GM18520 (cell line): Measurements from ENCODE around the gene LRRFIP1.

Source experiments
- ATAC-seq: cut with Tn5 transposase; IDR thresholded peaks from one replicate; pipeline ENCODE4 v1.9.1; 2021; ENCODE audit not compliant: unreplicated experiment

LRRFIP1 gene

GRCh38 chr2:237701033-237701858 lies 73.9 kb downstream of the LRRFIP1 start:
- no peak for ATAC-seq

DNA sequence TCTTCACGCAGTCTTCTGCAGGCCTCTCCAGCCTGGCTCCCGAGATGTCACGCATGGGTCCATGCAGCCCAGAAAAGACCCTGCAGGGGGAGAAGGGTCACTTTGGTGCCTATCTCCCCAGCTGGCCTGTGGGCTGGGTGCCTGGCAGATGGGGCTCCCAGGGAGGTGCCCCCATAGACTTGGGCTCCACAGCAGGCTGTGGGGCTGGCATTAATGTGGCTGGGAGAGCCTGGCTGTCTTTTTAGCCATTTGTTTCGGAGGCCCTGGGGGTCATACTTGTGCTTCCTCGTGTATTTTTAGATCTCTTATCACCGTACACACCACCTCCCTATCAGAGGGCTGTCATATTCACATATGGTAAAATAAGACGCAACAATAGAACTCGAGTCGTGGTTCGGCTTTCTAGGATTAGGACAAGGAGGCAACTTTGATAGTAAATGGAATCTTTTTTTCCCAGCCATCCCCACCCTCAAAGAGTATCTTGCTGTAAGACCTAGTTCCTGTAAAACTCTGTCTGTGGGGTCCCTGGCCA lies 74.5 kb downstream of the LRRFIP1 start:
- no peak for ATAC-seq

DNA sequence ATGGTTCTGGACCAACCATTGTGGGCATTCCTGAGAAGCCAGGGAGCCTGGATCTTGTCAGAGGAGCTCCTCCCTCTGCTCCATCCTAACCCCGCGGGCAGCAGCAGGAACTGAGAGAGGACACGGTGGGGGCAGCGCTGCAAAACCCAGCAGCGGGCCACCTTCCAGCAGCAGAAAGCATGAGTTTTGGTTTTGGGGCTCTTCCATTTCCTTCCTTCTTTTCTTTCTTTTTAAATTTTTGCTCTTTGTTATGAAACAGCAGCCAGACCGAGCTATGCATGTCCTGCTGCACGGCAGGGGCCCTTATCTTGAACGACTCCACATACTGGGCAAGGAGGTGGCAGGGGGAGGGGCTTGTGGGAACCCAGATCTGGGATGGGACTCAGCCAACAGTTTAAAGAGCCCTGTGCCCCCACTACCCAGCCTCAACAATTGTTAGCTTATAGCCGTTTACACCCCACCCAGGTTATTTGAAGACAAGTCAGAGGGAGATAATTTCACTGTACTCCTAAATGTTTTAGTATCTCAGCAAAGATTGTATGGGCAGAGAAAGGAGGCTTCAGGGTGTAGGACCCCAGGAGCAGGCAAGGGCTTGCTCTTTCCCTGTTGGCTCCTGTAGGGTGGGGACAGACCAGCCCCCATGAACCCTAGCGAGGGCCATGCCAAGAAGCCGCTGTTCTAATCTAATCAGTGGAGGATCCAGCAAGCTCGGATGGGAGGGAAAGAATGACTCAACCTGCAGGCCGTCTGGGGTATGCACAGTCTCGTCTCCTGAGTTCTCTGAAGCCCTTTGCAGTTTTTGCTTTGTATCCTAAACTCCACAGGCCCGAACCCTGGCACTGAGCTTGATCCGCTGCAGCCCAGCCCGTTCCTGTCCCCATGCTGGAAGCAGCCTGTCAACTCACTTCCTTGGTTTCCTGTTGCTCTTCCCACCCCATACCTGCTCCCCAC lies 75.3 kb downstream of the LRRFIP1 start:
- ATAC-seq: no peak

DNA sequence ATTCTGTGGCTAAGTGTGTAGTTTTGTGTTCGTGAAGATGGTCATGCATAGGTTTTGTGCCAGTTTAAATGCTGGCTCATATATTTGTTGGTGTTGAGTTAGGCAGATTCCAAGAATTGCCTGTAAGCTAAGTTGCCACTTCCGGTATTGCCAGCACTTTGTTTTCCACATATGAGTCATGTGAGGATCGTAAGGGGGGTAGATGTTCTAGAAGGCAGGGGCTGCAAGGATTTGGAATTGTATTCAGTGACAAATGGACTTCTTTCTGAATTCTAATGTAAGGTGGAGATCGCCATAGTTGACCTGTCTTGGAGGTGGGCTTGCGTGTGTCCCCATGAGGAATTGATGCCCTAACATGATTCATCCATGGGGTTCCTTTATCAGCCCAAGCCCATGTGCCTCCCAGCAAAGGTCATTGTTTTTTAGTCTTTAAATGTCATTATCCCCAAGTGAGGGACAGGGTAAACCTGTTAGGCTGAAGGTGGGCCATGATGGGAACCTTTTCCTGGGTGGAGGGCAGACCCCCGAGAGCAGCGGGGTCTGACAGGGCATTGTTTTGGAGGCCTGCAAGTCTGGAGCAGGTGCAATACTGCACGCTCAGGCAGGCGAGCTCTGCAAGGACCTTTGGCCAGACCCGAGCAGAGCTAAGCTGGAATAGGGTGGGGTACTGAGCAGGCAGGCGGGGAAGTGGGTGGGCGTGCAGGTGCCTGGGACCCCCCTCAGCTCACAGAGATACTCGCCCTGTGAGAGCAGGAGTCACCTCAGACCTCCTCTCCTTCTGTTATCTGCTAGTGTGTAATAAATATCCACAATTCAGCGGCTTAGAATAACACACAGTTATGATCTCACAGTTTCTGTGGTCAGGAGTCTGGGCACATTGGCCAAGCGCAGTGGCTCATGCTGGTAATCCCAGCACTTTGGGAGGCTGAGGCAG lies 77.4 kb downstream of the LRRFIP1 start:
- no peak for ATAC-seq

DNA sequence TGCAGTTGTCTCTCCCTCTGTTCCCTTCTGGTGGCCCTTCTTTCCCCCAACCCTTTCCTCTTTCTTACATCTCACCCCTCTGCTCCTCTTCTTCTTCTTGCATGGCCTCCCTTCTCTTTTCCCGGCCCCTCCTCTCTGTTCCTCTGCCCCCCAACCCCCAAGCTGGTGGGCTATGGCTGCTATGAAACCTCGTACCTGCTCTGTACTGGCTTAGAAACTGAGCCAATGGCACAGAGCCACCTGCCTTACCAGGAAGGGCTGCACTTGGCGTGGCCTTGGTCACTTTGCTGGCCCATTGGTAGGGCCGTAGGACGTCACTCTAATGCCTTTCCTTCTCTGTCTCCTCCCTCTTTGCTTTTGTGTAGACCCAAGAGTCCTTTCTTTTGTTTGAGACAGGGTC lies 78.9 kb downstream of the LRRFIP1 start:
- no peak for ATAC-seq

- no peak for ATAC-seq
These were observed 80.6 kb downstream of the LRRFIP1 start for GRCh38 chr2:237708065-237708398.

- no peak for ATAC-seq
These were observed 81.1 kb downstream of the LRRFIP1 start for GRCh38 chr2:237708491-237708890.

DNA sequence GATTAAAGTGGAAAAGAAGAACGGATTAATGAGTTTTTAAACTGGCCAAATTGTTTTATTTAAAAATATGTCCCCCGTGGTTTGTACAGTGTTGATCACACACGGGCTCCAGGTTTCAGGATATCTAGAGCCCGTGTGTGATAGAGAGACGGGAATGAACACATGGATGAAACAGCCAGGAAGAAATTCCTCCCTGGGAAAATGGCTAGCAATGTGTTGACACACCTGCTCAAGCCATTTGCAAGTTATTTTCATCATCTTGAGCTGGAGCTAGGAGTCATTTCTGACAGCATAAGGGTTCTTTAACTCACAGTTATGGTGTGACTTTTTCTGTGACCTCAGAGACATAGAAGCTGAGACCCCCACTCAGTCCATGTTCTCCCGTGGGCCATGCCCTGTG lies 81.6 kb downstream of the LRRFIP1 start:
- ATAC-seq: no peak

DNA sequence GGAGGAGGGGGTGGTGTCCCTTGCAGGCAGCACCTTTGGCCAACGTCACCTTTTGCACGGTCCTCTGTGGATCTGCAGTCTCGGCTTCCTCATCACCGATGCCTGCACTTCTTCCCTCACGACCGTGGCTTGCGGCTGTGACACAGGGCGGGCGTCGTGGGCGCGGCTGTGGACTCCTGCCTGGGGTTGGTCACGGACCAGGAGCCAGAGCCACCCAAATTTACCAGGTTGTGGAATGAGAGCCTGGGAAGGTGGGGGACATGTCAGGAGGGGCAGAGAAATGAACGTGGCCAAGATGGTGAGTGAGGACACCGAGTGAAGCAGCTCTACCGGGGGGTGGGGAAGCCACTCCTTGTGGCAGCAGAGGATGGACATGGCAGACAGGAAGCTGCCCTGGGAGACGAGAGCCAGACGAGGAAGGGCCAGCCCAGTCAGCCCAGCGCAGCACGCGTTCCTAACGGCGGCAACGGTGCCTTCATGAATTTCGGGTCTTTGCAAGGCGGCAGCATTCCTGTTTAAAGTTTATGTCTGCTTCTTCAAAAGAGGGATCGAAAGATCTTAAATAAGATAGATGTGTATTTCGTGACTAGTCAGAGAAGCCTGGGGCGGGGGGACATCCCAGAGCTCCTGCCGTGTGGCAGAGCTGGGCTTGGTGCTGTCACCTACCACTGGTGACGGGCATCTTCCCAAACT lies 84.2 kb downstream of the LRRFIP1 start:
- no peak for ATAC-seq

GRCh38 chr2:237712477-237713377 lies 85.3 kb downstream of the LRRFIP1 start:
- no peak for ATAC-seq

DNA sequence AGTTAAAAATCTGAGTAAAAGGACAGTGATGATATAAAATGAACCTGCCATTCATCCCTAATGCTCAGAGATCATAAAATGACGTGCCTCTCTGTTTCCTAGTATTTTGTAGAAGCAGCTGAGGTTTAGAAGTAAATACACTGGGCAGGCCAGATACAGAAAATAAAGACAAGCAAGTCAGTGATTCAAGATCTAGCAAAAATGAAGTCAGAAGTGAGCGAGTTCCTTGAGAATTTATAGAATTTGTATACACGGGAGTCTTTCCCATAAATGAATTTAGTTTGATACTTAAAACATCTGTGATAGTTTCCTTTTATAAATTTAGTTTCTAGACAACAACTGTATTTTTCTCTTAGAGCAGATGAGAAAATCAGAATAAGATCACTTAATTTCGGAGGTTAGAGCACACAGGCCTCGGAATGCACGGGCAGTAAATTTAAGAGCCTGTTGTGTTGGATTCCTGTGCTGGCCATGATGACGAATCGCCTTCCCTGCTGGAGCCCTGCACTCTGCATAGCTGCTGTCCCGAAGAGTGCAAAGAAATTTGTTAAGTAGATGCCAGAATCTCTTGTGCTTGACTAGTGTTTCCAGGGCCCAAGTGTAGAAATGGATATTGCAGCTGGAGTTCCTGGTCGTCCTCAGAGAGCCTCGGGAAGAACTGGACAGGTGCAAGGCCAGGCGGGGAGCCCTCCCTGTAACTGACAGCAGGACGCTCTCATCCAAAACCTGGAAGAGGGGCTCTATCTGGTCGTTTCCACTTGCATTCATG lies 87.5 kb downstream of the LRRFIP1 start:
- no peak for ATAC-seq

DNA sequence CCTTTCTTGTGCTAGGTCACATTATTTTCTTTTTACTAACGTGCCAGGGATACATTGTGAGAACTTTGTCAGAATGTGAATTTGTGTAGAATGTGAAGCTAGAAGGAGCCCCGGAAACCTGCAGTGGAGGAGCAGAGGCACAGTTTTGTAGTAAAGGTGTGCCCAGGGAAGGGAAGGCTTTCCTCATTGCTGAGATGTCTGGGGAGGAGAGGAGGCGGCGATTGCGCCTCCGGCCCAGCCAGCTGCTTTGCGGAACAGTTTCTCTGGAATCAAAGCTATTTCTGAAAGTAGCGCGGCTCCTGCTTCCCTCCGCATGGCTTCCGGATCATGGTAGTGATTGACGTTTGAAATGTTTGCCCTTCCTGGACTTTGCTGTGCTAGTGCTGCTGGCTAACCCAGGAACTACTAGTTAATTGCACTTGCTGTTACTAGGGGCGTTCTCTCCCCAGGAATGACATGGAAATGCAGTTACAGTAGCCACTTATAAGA lies 88.1 kb downstream of the LRRFIP1 start:
- ATAC-seq: no peak

GRCh38 chr2:237716011-237716410 lies 88.6 kb downstream of the LRRFIP1 start:
- ATAC-seq: no peak

- ATAC-seq: no peak
These were observed 90.2 kb downstream of the LRRFIP1 start for GRCh38 chr2:237717366-237718276.

- no peak for ATAC-seq
These were observed 90.9 kb downstream of the LRRFIP1 start for GRCh38 chr2:237718277-237718634.

- no peak for ATAC-seq
These were observed 93.1 kb downstream of the LRRFIP1 start for GRCh38 chr2:237720444-237720843.

DNA sequence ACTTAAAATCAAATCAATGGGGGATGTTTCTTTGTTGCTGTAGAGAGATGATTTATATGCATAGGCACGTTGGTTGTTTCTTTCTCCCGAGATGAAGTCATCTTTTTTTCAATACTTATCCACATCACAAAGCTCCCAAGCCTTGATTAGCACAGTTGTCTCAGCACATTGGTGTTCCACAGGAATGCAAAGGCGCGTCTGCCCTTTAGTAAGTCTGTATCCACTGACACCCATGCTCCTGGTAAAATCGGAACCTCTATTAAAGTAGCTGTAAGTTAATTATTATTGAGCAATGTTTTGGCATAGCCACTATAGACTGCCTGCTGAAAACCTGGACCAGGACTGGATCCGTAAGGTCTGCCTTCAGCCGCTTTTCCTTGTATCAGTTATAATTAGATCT lies 93.6 kb downstream of the LRRFIP1 start:
- ATAC-seq: no peak
